H1 (cell line): ENCODE data around the gene APOBEC2. TPM values are rescaled to one million over a fixed set of nuclear protein-coding genes. Genes with fewer than 3 reads are reported as not detected.

Source experiments
- CTCF ChIA-PET: fragments of 300-600 bp; sonication (Branson Sonifier 250); formaldehyde crosslinking; loops from one replicate; lab custom pipeline; 2021; ENCODE audit not compliant: partially characterized antibody; lab: Charles Lee
- POLR2A ChIA-PET: fragments of 300-600 bp; sonication (Branson Sonifier 250); formaldehyde crosslinking; loops from one replicate; lab custom pipeline; 2021; ENCODE audit warnings: inconsistent platforms; ENCODE audit not compliant: partially characterized antibody; lab: Charles Lee
- DNase-seq, 2 experiments: peaks; one replicate each; pipeline versions ENCODE4 v3.0.0 to v3.0.0-alpha.2; 2010 to 2022; ENCODE audit warnings: low spot score in 2 of 2, low read depth in 1 of 2, mixed read lengths in 1 of 2
- FAIRE-seq: peaks from 2 replicates; lab custom pipeline; 2011; peaks lifted over from hg19 to GRCh38; lab: Jason Lieb, UNC
- H2AFZ ChIP-seq: 2 replicates; pipeline ENCODE4 v1.8.1; 2012; ENCODE audit warnings: low read length, inconsistent platforms
- H2AK5ac ChIP-seq: 2 replicates; pipeline ENCODE4 v1.6.1; 2013; ENCODE audit warnings: low read depth, low read length
- H2BK120ac ChIP-seq: replicated peaks from 2 replicates; pipeline ENCODE3; 2013; ENCODE audit warnings: low read depth, low read length, inconsistent platforms
- H2BK12ac ChIP-seq: 2 replicates; pipeline ENCODE4 v1.6.1; 2013; ENCODE audit warnings: low read depth, low read length
- H2BK15ac ChIP-seq: 2 replicates; pipeline ENCODE4 v1.6.1; 2013; ENCODE audit warnings: low read length
- H2BK20ac ChIP-seq: 2 replicates; pipeline ENCODE4 v1.6.1; 2013; ENCODE audit warnings: low read length
- H2BK5ac ChIP-seq: 2 replicates; pipeline ENCODE4 v1.6.1; 2013; ENCODE audit warnings: low read depth, low read length
- H3K14ac ChIP-seq: 2 replicates; pipeline ENCODE4 v1.6.1; 2013; ENCODE audit warnings: inconsistent platforms; ENCODE audit not compliant: insufficient read length
- H3K18ac ChIP-seq: 2 replicates; pipeline ENCODE4 v1.6.1; 2013; ENCODE audit warnings: low read length; ENCODE audit errors: extremely low read depth
- H3K23ac ChIP-seq: 2 replicates; pipeline ENCODE4 v1.6.1; 2013; ENCODE audit warnings: inconsistent platforms; ENCODE audit not compliant: insufficient read length
- H3K23me2 ChIP-seq: 2 replicates; pipeline ENCODE4 v1.6.1; 2013; ENCODE audit warnings: low read depth, low read length
- H3K27ac ChIP-seq: 2 replicates; pipeline ENCODE4 v1.6.1; 2011; ENCODE audit warnings: low read depth, low read length, inconsistent platforms
- H3K27me3 ChIP-seq, 4 experiments: replicated peaks in 1 of 4; 1 replicate in 1 of 4; 2 replicates in 3 of 4; pipeline versions ENCODE4 v1.6.1 to v1.8.1; 2011 to 2013; ENCODE audit warnings: low read length in 3 of 4, mild to moderate bottlenecking in 3 of 4, inconsistent platforms in 2 of 4, mixed read lengths in 2 of 4, moderate library complexity in 1 of 4; ENCODE audit not compliant: control insufficient read depth in 3 of 4, insufficient read depth in 3 of 4; ENCODE audit errors: extremely low read depth in 1 of 4
- H3K36me3 ChIP-seq, 4 experiments: 2 replicates each; pipeline versions ENCODE4 v1.6.1 to v1.8.1; 2011 to 2013; ENCODE audit warnings: mild to moderate bottlenecking in 4 of 4, low read length in 3 of 4, moderate library complexity in 2 of 4, control low read depth in 1 of 4, inconsistent platforms in 1 of 4; ENCODE audit not compliant: insufficient read depth in 4 of 4, control insufficient read depth in 2 of 4
- H3K4ac ChIP-seq: replicated peaks from 2 replicates; pipeline ENCODE3; 2013; ENCODE audit warnings: low read length, low read depth, mixed read lengths, inconsistent platforms; ENCODE audit not compliant: insufficient read length
- H3K4me1 ChIP-seq, 4 experiments: replicated peaks in 1 of 4; 1 replicate in 1 of 4; 2 replicates in 3 of 4; pipeline versions ENCODE4 v1.6.1 to v1.8.1; 2011 to 2013; ENCODE audit warnings: low read length in 3 of 4, inconsistent platforms in 2 of 4, mixed read lengths in 1 of 4; ENCODE audit not compliant: insufficient read depth in 4 of 4, control insufficient read depth in 3 of 4
- H3K4me2 ChIP-seq, 2 experiments: 2 replicates each; pipeline versions ENCODE4 v1.6.1 to v1.8.1; 2011 to 2013; ENCODE audit warnings: low read depth in 2 of 2, low read length in 2 of 2, control low read depth in 1 of 2, inconsistent platforms in 1 of 2, mild to moderate bottlenecking in 1 of 2; ENCODE audit not compliant: insufficient read depth in 1 of 2
- H3K4me3 ChIP-seq, 4 experiments: fragments of 200-600, 300-600 bp in 1 of 4; sonication (generic), shearing (Covaris generic), sonication (Bioruptor Twin) in 1 of 4; 2 replicates each; pipeline versions ENCODE4 v1.5.1 to v1.8.1; 2011 to 2016; ENCODE audit warnings: low read length in 4 of 4, low read depth in 3 of 4, control low read depth in 2 of 4, inconsistent platforms in 2 of 4, mild to moderate bottlenecking in 2 of 4, mixed read lengths in 1 of 4, moderate library complexity in 1 of 4; ENCODE audit not compliant: insufficient read depth in 2 of 4; ENCODE audit errors: extremely low read depth in 1 of 4
- H3K56ac ChIP-seq: replicated peaks from 2 replicates; pipeline ENCODE3; 2013; ENCODE audit warnings: low read depth, mild to moderate bottlenecking, mixed read lengths, low read length, inconsistent platforms; ENCODE audit not compliant: insufficient read length
- H3K79me1 ChIP-seq: 2 replicates; pipeline ENCODE4 v1.6.1; 2013; ENCODE audit warnings: low read depth, low read length, control low read depth
- H3K79me2 ChIP-seq, 2 experiments: 2 replicates each; pipeline versions ENCODE4 v1.6.1 to v1.8.1; 2012 to 2013; ENCODE audit warnings: low read length in 2 of 2, mild to moderate bottlenecking in 2 of 2, inconsistent platforms in 1 of 2; ENCODE audit not compliant: insufficient read depth in 2 of 2, control insufficient read depth in 1 of 2
- H3K9ac ChIP-seq, 4 experiments: replicated peaks in 1 of 4; 1 replicate in 1 of 4; 2 replicates in 3 of 4; pipeline versions ENCODE4 v1.6.1 to v1.8.1; 2011 to 2013; ENCODE audit warnings: low read depth in 3 of 4, low read length in 3 of 4, control low read depth in 2 of 4, mild to moderate bottlenecking in 2 of 4, moderate library complexity in 2 of 4, inconsistent platforms in 1 of 4; ENCODE audit errors: extremely low read depth in 1 of 4
- H3K9me3 ChIP-seq, 2 experiments: 2 replicates each; pipeline versions ENCODE4 v1.6.1 to v1.8.1; 2012 to 2013; ENCODE audit warnings: mild to moderate bottlenecking in 2 of 2, moderate library complexity in 2 of 2, control low read depth in 1 of 2, inconsistent platforms in 1 of 2, low read depth in 1 of 2, low read length in 1 of 2, mixed read lengths in 1 of 2; ENCODE audit not compliant: insufficient read depth in 2 of 2
- H4K20me1 ChIP-seq, 2 experiments: replicated peaks in 1 of 2; 2 replicates each; pipeline versions ENCODE3 to v1.8.1; 2011 to 2013; ENCODE audit warnings: inconsistent platforms in 2 of 2, low read length in 2 of 2, mild to moderate bottlenecking in 1 of 2; ENCODE audit not compliant: insufficient read depth in 2 of 2, control insufficient read depth in 1 of 2
- H4K5ac ChIP-seq: 2 replicates; pipeline ENCODE4 v1.6.1; 2013; ENCODE audit warnings: low read length, low read depth, mixed read lengths, inconsistent platforms; ENCODE audit not compliant: insufficient read length
- H4K8ac ChIP-seq: 2 replicates; pipeline ENCODE4 v1.8.0; 2013; ENCODE audit warnings: mild to moderate bottlenecking, moderate library complexity, low read length, inconsistent platforms; ENCODE audit not compliant: insufficient read depth; ENCODE audit errors: extremely low read depth
- H4K91ac ChIP-seq: replicated peaks from 2 replicates; pipeline ENCODE3; 2013; ENCODE audit warnings: low read length, mixed read lengths, inconsistent platforms; ENCODE audit not compliant: insufficient read length
- CBX8 ChIP-seq: fragments of 300-800, 300-1000 bp; sonication (generic); IDR thresholded peaks from 2 replicates; pipeline ENCODE4 v1.7.1; 2016; ENCODE audit warnings: low read depth, low read length, borderline replicate concordance
- CHD2 ChIP-seq: IDR thresholded peaks from 2 replicates; pipeline ENCODE4 v1.6.1; 2012; ENCODE audit warnings: low read length, improper control_type of control experiment
- EGR1 ChIP-seq: IDR thresholded peaks from 2 replicates; pipeline ENCODE4 v1.6.1; 2011; ENCODE audit warnings: low read depth, low read length, borderline replicate concordance
- EP300 ChIP-seq, 2 experiments: IDR thresholded peaks; 1 replicate in 1 of 2; 2 replicates in 1 of 2; pipeline ENCODE4 v1.6.1; 2011 to 2012; ENCODE audit warnings: low read depth in 2 of 2, low read length in 2 of 2, mild to moderate bottlenecking in 2 of 2, borderline replicate concordance in 1 of 2, inconsistent platforms in 1 of 2, moderate library complexity in 1 of 2
- EZH2 ChIP-seq: fragments of 200-600 bp; sonication (generic); IDR thresholded peaks from 2 replicates; pipeline ENCODE4 v1.7.1; 2012; ENCODE audit warnings: low read depth, mild to moderate bottlenecking, moderate library complexity, low read length, inconsistent platforms; ENCODE audit not compliant: severe bottlenecking
- FOSL1 ChIP-seq: IDR thresholded peaks from 2 replicates; pipeline ENCODE4 v1.6.1; 2011; ENCODE audit warnings: mild to moderate bottlenecking, low read depth, low read length, moderate library complexity; ENCODE audit not compliant: insufficient read depth
- HDAC6 ChIP-seq: IDR thresholded peaks from one replicate; pipeline ENCODE4 v1.7.1; 2012; ENCODE audit warnings: low read depth, mild to moderate bottlenecking, inconsistent platforms, low read length, moderate library complexity
- PHF8 ChIP-seq: fragments of 200-600 bp; sonication (generic); conservative IDR thresholded peaks from 2 replicates; pipeline ENCODE4 v1.7.1; 2012; ENCODE audit warnings: low read depth, mild to moderate bottlenecking, inconsistent platforms, low read length, moderate library complexity
- POU5F1 ChIP-seq: IDR thresholded peaks from 2 replicates; pipeline ENCODE4 v1.6.1; 2011; ENCODE audit warnings: low read depth, mild to moderate bottlenecking, low read length, moderate library complexity
- RXRA ChIP-seq: IDR thresholded peaks from 2 replicates; pipeline ENCODE4 v1.6.1; 2011; ENCODE audit warnings: low read depth, mild to moderate bottlenecking, low read length, moderate library complexity; ENCODE audit not compliant: insufficient read depth
- TCF12 ChIP-seq: IDR thresholded peaks from 2 replicates; pipeline ENCODE4 v1.6.1; 2011; ENCODE audit warnings: low read depth, mild to moderate bottlenecking, low read length
- YY1 ChIP-seq: IDR thresholded peaks from 2 replicates; pipeline ENCODE4 v1.6.1; 2011; ENCODE audit warnings: low read depth, mild to moderate bottlenecking, low read length
- ZNF274 ChIP-seq: IDR thresholded peaks from 2 replicates; pipeline ENCODE4 v1.7.0; 2012; ENCODE audit warnings: low read length, borderline replicate concordance; ENCODE audit errors: extremely low read depth
- WGBS, 2 experiments: shearing (Covaris generic) in 1 of 2; methylation state at CpG; one replicate each; pipeline versions ENCODE4 v1.1.6 to v1.1.7; 2013 to 2015; ENCODE audit warnings: low lambda C conversion rate in 2 of 2, mixed read lengths in 2 of 2, inconsistent platforms in 1 of 2, low coverage in 1 of 2, missing lambda C conversion rate in 1 of 2; ENCODE audit not compliant: insufficient replicate concordance in 2 of 2, insufficient coverage in 1 of 2, insufficient read length in 1 of 2; ENCODE audit errors: extremely low coverage in 1 of 2, missing lambda C conversion rate in 1 of 2; 5-methylcytosine and 5-hydroxymethylcytosine counted together
- polyA plus RNA-seq, 7 experiments: library from polyadenylated mRNA; depleted of rRNA in 3 of 7; stranded (reverse) in 5 of 7; unstranded in 2 of 7; fragments of >200 nt in 5 of 7; fragments of 200-250 nt in 2 of 7; gene quantifications; 1 replicate in 5 of 7; 2 replicates in 1 of 7; 4 replicates in 1 of 7; pipeline versions ENCODE4 v1.2.1 to v1.2.3, GENCODE V29; 2011 to 2013; ENCODE audit warnings: missing spikeins in 2 of 7, mixed read lengths in 2 of 7
- total RNA-seq: library from RNA; stranded (reverse); fragmentation: NEBNext Ultra II Directional; extraction: Animal tissue kit (Norgen Biotek cat#: 25700); gene quantifications from 2 replicates; pipeline ENCODE4 v1.2.1, GENCODE V29; 2021

Gene APOBEC2
- total and polyA plus RNA-seq, 2 of the 8 experiments (the other 6 are each of a cell fraction or from before 2014, with no cell fraction given), result not detected

GRCh38 chr6:41051873-41052272 is 1.1 kb upstream of the APOBEC2 start:
- FAIRE-seq, result no peak
- ChIA-PET POLR2A (no interaction called here), CTCF (interaction anchor here (6.3 to 6.7 kb wide), 2 partner anchors 12 to 22 kb away, joined by 41 to 48 read pairs; partner anchors contain the start of gene UNC5CL)
- H3K36me3 ChIP-seq, result no peaks in the 10 kb centered on the region
- no peak overlapping the region for H4K91ac ChIP-seq
- no peak overlapping the region for H3K27ac ChIP-seq
- no peaks in the 10 kb centered on the region for H3K79me1 ChIP-seq
- 65% methylated on average over 5 of the region's 5 CpGs; no CpG with 5 or more reads in 1 of the 2 experiments for WGBS, 2 experiments
- no peak overlapping the region for H2BK5ac ChIP-seq
- H4K8ac ChIP-seq, result no peak overlapping the region
- H2BK20ac ChIP-seq, result no peak overlapping the region
- H2AFZ ChIP-seq, result no peak overlapping the region
- no peak overlapping the region for H4K5ac ChIP-seq
- no peak overlapping the region for H2AK5ac ChIP-seq
- H4K20me1 ChIP-seq, result no peaks in the 10 kb centered on the region
- no peak overlapping the region for H3K4me3 ChIP-seq
- no peaks in the 10 kb centered on the region for H3K79me2 ChIP-seq
- H3K9ac ChIP-seq, result no peak overlapping the region
- H3K4ac ChIP-seq, result no peak overlapping the region
- DNase-seq, result no peak
- H3K4me2 ChIP-seq, result no peak overlapping the region
- H3K27me3 ChIP-seq, result no peaks in the 10 kb centered on the region
- peaks cover 0 to 5% (median 0%) of the 10 kb centered on the region in 4 experiments; a peak in 2 of 7 replicates for H3K4me1 ChIP-seq
- no peak overlapping the region for H2BK15ac ChIP-seq
- no peak overlapping the region for H2BK120ac ChIP-seq
- no peak overlapping the region for H3K18ac ChIP-seq
- H3K14ac ChIP-seq, result no peak overlapping the region
- H3K23me2 ChIP-seq, result no peaks in the 10 kb centered on the region
- H3K9me3 ChIP-seq, result no peaks in the 10 kb centered on the region
- H2BK12ac ChIP-seq, result no peak overlapping the region
- H3K23ac ChIP-seq, result no peak overlapping the region
- no peak overlapping the region for H3K56ac ChIP-seq
- TF ChIP-seq ZNF274, result no peak
- TF ChIP-seq FOSL1, result no peak
- TF ChIP-seq PHF8, result no peak
- no peak for TF ChIP-seq RXRA
- TF ChIP-seq POU5F1, result no peak
- no peak for TF ChIP-seq EGR1
- TF ChIP-seq CBX8, result no peak
- no peak for TF ChIP-seq YY1
- no peak for TF ChIP-seq CHD2
- TF ChIP-seq HDAC6, result no peak
- TF ChIP-seq EZH2, result no peak
- no peak for TF ChIP-seq EP300 (IDR thresholded peaks at IDR 0.05; ENCODE audit: borderline replicate concordance in 1 of 2, low read depth in 2 of 2, low read length in 2 of 2)
- no peak for TF ChIP-seq TCF12
